Hepatocyte (in vitro differentiated cells): Measurements from ENCODE around the gene RTP1.
"Not testable (repeated sequence)": the region's sequence is repeated elsewhere in the genome, so short reads cannot be mapped to it uniquely, and the experiment has no call there.

ENCODE experiments used
- CTCF ChIP-seq: fragments of 200-600 bp; sonication (generic); IDR thresholded peaks from 2 replicates; pipeline ENCODE4 v1.5.1; 2016; ENCODE audit warnings: antibody characterized with exemption, mild to moderate bottlenecking; ENCODE audit not compliant: poor library complexity
- EZH2 ChIP-seq: fragments of 200-600 bp; sonication (generic); IDR thresholded peaks from 2 replicates; pipeline ENCODE4 v1.6.1; 2016; ENCODE audit warnings: antibody characterized with exemption, mild to moderate bottlenecking, borderline replicate concordance
- EZH2phosphoT487 ChIP-seq: fragments of 200-600 bp; sonication (generic); IDR thresholded peaks from one replicate; pipeline ENCODE4 v1.6.1; 2018; ENCODE audit warnings: antibody characterized with exemption, mild to moderate bottlenecking, low read depth, moderate library complexity; ENCODE audit not compliant: unreplicated experiment, severe bottlenecking

GRCh38 chr3:187170911-187171310 is 26.4 kb upstream of the RTP1 start:
- not testable (repeated sequence) for TF ChIP-seq CTCF, EZH2, EZH2phosphoT487
